Erythroblast (primary cell): ENCODE measurements around the gene AMZ1.

Experiments
- GATA1 ChIP-seq: IDR thresholded peaks from 2 replicates; pipeline ENCODE4 v1.6.1; 2011; ENCODE audit warnings: low read depth, mild to moderate bottlenecking, control low read depth, low read length, moderate library complexity
- POLR2A ChIP-seq: IDR thresholded peaks from 2 replicates; pipeline ENCODE4 v1.6.1; 2011; ENCODE audit warnings: mild to moderate bottlenecking, low read length

DNA sequence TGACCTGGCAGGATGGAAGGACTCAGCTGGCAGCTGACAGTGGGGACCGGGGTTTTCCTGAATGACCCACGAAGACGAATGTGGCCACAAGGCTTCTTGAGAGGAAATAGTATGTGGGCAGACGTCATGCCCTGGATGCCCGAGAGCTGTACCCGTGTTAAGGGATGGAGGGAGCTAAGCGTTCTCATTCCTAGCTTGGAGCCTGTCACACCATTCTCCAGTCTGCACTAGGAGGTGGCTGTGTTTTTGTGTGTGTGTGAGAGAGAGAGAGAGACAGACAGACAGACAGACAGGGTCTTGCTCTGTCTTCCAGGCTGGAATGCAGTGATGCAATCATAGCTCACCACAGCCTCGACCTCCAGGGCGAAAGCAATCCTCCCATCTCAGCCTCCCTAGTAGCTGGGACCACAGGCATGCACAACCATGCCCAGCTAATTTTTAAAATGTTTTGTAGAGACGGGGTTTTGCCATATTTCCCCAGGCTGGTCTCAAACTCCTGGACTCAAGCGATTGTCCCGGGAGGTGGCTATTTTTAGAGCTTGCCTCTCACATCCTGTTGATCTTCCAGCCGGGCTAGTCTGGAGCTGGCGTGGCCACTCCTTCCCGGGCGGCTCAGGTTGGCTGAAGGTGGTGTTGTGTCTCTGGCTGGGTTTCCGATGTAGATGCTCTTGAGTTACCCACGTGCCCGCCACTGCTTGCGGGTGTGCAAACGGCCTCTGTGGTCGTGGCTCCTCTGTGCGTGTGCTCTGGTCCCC is 2.1 kb downstream of the AMZ1 start:
- TF ChIP-seq POLR2A: no peak
- TF ChIP-seq GATA1: no peak
